ENCODE results near the gene KRR1. TPM values are rescaled to one million over a fixed set of nuclear protein-coding genes. Genes with fewer than 3 reads are reported as not detected.

Gene KRR1
- total RNA-seq, 2 experiments from 2014 or later: 144 to 148 TPM

DNA sequence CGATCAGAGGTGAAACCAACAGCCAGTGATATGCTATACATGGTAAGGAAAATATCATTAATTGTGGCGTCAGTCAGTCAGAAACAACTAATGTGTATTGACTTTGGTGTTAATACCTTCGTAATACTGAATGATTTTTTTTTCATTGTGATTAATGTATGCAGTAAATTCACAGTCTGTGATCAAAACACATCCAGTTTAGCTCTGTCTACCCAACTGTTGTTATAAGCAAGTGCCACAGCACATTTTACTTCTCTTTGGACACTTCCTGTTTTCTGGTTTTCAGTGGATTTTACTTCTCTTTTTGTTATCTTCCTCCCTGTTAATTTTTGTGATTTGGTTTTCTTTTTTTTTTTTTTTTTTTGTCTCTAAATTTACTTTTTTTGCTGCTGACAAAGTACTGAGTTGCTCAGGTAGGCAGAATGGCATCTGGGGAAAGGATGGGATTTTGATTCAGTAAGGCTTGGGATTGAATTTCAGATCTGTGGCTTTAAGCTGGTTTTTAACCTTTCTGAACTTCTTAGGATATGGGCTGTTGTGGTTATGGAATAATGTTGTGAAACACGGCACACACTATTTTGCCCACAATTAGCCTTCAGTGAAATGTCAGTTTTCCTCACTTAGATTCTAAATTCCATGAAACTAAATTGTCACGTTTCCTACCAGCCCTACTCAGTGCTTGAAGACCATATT, 30.2 kb downstream of the KRR1 start:
- H3K36me3 ChIP-seq (ENCODE audit: insufficient read depth, low read length): peaks cover 16% of the 10 kb centered on the region
- CTCF ChIA-PET: interaction anchor here (1.4 to 4.1 kb wide), 4 partner anchors 43 to 551 kb away, joined by 3 to 20 read pairs (median 5); partner anchors contain the start of genes GLIPR1L1, GLIPR1L2 and PHLDA1
- Mint-ChIP-seq H3K4me3 (peak overlapping the region; percentile 95), H3K4me1 (ENCODE audit: low read depth) (peaks cover 90% of the 10 kb centered on the region), H3K36me3 (ENCODE audit: low read depth) (peaks cover 48% of the 10 kb centered on the region), H3K27ac (peak overlapping the region; percentile 95), H3K27me3 (no peaks in the 10 kb centered on the region), H3K9me3 (no peaks in the 10 kb centered on the region)
- ATAC-seq (ENCODE audit: poor library complexity) (peak; percentile 6), DNase-seq (peak in 1 of 14 experiments; percentile 53)
- peaks cover 53% of the 10 kb centered on the region for H3K4me1 ChIP-seq (ENCODE audit: insufficient read depth, low read length)
- POLR2A ChIA-PET: interaction anchor here (0.8 to 3.1 kb wide), 17 partner anchors 9 to 1078 kb away, joined by 3 to 31 read pairs (median 4); partner anchors contain the start of genes CAPS2, GLIPR1L2, KRR1 and NAP1L1
- H3K27me3 ChIP-seq (ENCODE audit: control insufficient read depth in 1 of 2, insufficient read depth in 2 of 2, low read length in 2 of 2): no peaks in the 10 kb centered on the region
- no peak for TF ChIP-seq CTCF (IDR thresholded peaks at IDR 0.05)
- intact Hi-C loops (cut with DNase I, micrococcal nuclease): loop anchor here (2.0 to 5.0 kb wide), 7 partner anchors 24 to 556 kb away; partner anchors contain the start of genes CAPS2 (in 1 of the 2), GLIPR1L1 (in 1 of the 2), GLIPR1L2 (in 1 of the 2) and KRR1 (in 1 of the 2)
- H3K27ac ChIP-seq (ENCODE audit: low read depth in 1 of 2, low read length in 2 of 2): peak overlapping the region; percentile 76 to 77
- H3K9me3 ChIP-seq (ENCODE audit: control insufficient read depth in 1 of 2, insufficient read depth in 1 of 2, low read length in 2 of 2): no peaks in the 10 kb centered on the region
- H3K4me3 ChIP-seq (ENCODE audit: low read length): peak overlapping the region; percentile 65

DNA sequence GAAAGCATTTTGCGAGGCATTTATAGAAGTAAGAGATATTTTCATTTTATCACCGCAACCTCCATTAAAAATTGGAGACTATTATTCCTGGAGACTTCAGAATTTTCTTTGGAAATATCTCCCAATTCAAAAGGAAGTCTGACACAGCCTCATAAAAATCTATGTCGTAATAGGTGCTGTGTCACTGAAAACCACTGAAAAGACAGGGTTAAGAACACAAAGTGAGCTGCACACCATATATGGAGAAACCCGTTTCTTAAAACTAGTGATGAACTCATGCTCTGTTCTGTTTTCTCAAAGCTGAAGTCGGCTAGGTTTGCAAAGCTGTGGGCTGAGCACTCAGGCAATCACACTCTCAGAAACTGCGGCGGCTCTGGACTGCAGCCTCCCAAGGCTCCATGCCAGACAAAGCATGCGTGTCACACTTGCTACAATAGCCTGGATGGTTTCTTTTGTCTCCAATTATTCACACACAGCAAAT, 30.9 kb downstream of the KRR1 start, which contains the start of gene GLIPR1:
TSS of gene GLIPR1 (plus strand) at position 287 of the 481 bp plus-strand sequence. CDS start at position 413, 126 bp downstream.
- Mint-ChIP-seq H3K4me3 (peak within 1 kb of the TSS; percentile 95), H3K27ac (peak within 1 kb of the TSS; percentile 95), H3K36me3 (ENCODE audit: low read depth) (peaks cover 48% of the 10 kb centered on the region), H3K9me3 (no peaks in the 10 kb centered on the region), H3K27me3 (no peaks in the 10 kb centered on the region), H3K4me1 (ENCODE audit: low read depth) (peaks cover 85% of the 10 kb centered on the region)
- Histone ChIP-seq H3K4me1 (ENCODE audit: insufficient read depth, low read length) (peaks cover 48% of the 10 kb centered on the region), H3K27me3 (ENCODE audit: control insufficient read depth in 1 of 2, insufficient read depth in 2 of 2, low read length in 2 of 2) (no peaks in the 10 kb centered on the region), H3K4me3 (ENCODE audit: low read length) (peak within 1 kb of the TSS; percentile 65), H3K9me3 (ENCODE audit: control insufficient read depth in 1 of 2, insufficient read depth in 1 of 2, low read length in 2 of 2) (no peaks in the 10 kb centered on the region), H3K27ac (ENCODE audit: low read depth in 1 of 2, low read length in 2 of 2) (peak within 1 kb of the TSS; percentile 76 to 77), H3K36me3 (ENCODE audit: insufficient read depth, low read length) (peaks cover 10% of the 10 kb centered on the region)
- peak; percentile 46 to 91 (median 66) for DNase-seq
- POLR2A ChIA-PET: interaction anchor here (0.7 to 3.1 kb wide), 19 partner anchors 8 to 1078 kb away, joined by 3 to 31 read pairs (median 4); partner anchors contain the start of genes CAPS2, GLIPR1L2, KRR1 and NAP1L1
- CTCF ChIA-PET: interaction anchor here (1.4 to 4.1 kb wide), 4 partner anchors 42 to 551 kb away, joined by 3 to 20 read pairs (median 5); partner anchors contain the start of genes GLIPR1L1, GLIPR1L2 and PHLDA1
- TF ChIP-seq CTCF (IDR thresholded peaks at IDR 0.05): no peak
- intact Hi-C loops (cut with DNase I, micrococcal nuclease): loop anchor here (1.0 to 5.0 kb wide), 8 partner anchors 24 to 557 kb away; partner anchors contain the start of genes GLIPR1L2 (in 2 of the 2), CAPS2 (in 1 of the 2), GLIPR1L1 (in 1 of the 2) and KRR1 (in 1 of the 2)
- ATAC-seq (ENCODE audit: poor library complexity): peak; percentile 74

- CTCF ChIA-PET: interaction anchor here (1.4 to 4.1 kb wide), 4 partner anchors 42 to 552 kb away, joined by 3 to 20 read pairs (median 5); partner anchors contain the start of genes GLIPR1L1, GLIPR1L2 and PHLDA1
- H3K4me1 ChIP-seq (ENCODE audit: insufficient read depth, low read length): peaks cover 48% of the 10 kb centered on the region
Measured at GRCh38 chr12:75479963-75480461, 31.4 kb downstream of the KRR1 start.

More at GRCh38 chr12:75479963-75480461, 31.4 kb downstream of the KRR1 start:
- peak overlapping the region; percentile 65 for H3K4me3 ChIP-seq (ENCODE audit: low read length)
- Mint-ChIP-seq H3K36me3 (ENCODE audit: low read depth) (peaks cover 45% of the 10 kb centered on the region), H3K27me3 (no peaks in the 10 kb centered on the region), H3K4me3 (peak overlapping the region; percentile 95), H3K9me3 (no peaks in the 10 kb centered on the region), H3K27ac (peak overlapping the region; percentile 95), H3K4me1 (ENCODE audit: low read depth) (peaks cover 81% of the 10 kb centered on the region)
- intact Hi-C loops (cut with DNase I, micrococcal nuclease): loop anchor here (1.0 to 5.0 kb wide), 8 partner anchors 23 to 557 kb away; partner anchors contain the start of genes GLIPR1L2 (in 2 of the 2), CAPS2 (in 1 of the 2), GLIPR1L1 (in 1 of the 2) and KRR1 (in 1 of the 2)
- no peaks in the 10 kb centered on the region for H3K9me3 ChIP-seq (ENCODE audit: control insufficient read depth in 1 of 2, insufficient read depth in 1 of 2, low read length in 2 of 2)
- DNase-seq: peak in 3 of 14 experiments; percentile 57 to 75 (median 65)
- peak; percentile 21 for ATAC-seq (ENCODE audit: poor library complexity)
- H3K27me3 ChIP-seq (ENCODE audit: control insufficient read depth in 1 of 2, insufficient read depth in 2 of 2, low read length in 2 of 2): no peaks in the 10 kb centered on the region
- POLR2A ChIA-PET: interaction anchor here (0.7 to 3.1 kb wide), 18 partner anchors 8 to 1079 kb away, joined by 3 to 31 read pairs (median 4); partner anchors contain the start of genes CAPS2, GLIPR1L2, KRR1 and NAP1L1
- H3K27ac ChIP-seq (ENCODE audit: low read depth in 1 of 2, low read length in 2 of 2): peak overlapping the region; percentile 76 to 77
- no peak for TF ChIP-seq CTCF (IDR thresholded peaks at IDR 0.05)
- peaks cover 10% of the 10 kb centered on the region for H3K36me3 ChIP-seq (ENCODE audit: insufficient read depth, low read length)
